Measurements from ENCODE around the gene MAGI2.

Gene MAGI2

GRCh38 chr7:78702770-78703169 lies 750.7 kb downstream of the MAGI2 start:
- H3K4me3 ChIP-seq (ENCODE audit: low read depth, low read length): no peak overlapping the region
- TF ChIP-seq, protein P1, sequence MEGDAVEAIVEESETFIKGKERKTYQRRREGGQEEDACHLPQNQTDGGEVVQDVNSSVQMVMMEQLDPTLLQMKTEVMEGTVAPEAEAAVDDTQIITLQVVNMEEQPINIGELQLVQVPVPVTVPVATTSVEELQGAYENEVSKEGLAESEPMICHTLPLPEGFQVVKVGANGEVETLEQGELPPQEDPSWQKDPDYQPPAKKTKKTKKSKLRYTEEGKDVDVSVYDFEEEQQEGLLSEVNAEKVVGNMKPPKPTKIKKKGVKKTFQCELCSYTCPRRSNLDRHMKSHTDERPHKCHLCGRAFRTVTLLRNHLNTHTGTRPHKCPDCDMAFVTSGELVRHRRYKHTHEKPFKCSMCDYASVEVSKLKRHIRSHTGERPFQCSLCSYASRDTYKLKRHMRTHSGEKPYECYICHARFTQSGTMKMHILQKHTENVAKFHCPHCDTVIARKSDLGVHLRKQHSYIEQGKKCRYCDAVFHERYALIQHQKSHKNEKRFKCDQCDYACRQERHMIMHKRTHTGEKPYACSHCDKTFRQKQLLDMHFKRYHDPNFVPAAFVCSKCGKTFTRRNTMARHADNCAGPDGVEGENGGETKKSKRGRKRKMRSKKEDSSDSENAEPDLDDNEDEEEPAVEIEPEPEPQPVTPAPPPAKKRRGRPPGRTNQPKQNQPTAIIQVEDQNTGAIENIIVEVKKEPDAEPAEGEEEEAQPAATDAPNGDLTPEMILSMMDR (IDR thresholded peaks at IDR 0.05; ENCODE audit: low read depth, low read length): no peak

DNA sequence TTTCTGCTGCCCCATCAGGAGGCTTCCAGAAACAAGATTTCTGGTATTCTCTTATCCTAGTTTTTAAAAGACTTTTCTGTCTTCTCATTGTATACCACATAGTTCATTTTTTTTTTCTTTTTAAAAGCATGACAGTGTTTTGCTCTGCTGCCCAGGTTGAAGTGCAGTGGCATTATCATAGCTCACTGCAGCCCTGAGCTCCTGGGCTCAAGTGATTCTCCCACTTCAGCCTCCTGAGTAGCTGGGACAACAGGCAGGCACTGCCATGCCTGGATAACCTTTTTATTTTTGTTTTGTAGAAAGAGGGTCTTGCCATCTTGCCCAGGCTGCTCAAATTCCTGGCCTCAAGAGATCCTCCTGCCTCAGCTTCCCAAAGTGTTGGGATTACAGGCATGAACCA lies 757.6 kb downstream of the MAGI2 start:
- TF ChIP-seq, protein P1 (IDR thresholded peaks at IDR 0.05; ENCODE audit: low read depth, low read length): no peak

GRCh38 chr7:78691584-78691983 lies 761.9 kb downstream of the MAGI2 start:
- no peak overlapping the region for H3K4me3 ChIP-seq (ENCODE audit: low read depth, low read length)
- TF ChIP-seq, protein P1 (IDR thresholded peaks at IDR 0.05; ENCODE audit: low read depth, low read length): no peak

More for the DNA sequence above, 757.6 kb downstream of the MAGI2 start:
- no peak overlapping the region for H3K4me3 ChIP-seq (ENCODE audit: low read depth, low read length)

DNA sequence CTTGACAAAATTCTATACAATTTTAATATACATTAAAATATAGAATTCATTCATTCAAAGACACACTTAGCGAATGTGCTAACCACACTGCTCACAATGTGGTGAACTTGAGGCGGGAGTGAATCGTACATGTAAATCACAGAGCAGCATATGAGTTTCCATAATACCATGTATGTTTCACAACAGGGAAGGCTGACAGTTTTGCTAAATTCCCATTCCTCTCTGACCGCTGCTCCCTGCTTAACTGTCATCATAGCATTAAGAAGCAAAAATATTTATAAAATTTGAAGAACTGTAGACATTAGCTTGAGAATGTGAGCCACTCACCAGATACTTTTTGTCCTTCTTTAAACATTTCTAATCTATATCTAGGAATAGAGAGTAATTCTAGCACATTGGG lies 763.3 kb downstream of the MAGI2 start:
- no peak overlapping the region for H3K4me3 ChIP-seq (ENCODE audit: low read depth, low read length)
- TF ChIP-seq, protein P1 (IDR thresholded peaks at IDR 0.05; ENCODE audit: low read depth, low read length): no peak

- no peak overlapping the region for H3K4me3 ChIP-seq (ENCODE audit: low read depth, low read length)
- TF ChIP-seq, protein P1 (IDR thresholded peaks at IDR 0.05; ENCODE audit: low read depth, low read length): no peak
Observed at GRCh38 chr7:78688376-78688775, 765.1 kb downstream of the MAGI2 start.

GRCh38 chr7:78686189-78686588 lies 767.3 kb downstream of the MAGI2 start:
- TF ChIP-seq, protein P1 (IDR thresholded peaks at IDR 0.05; ENCODE audit: low read depth, low read length): no peak
- H3K4me3 ChIP-seq (ENCODE audit: low read depth, low read length): no peak overlapping the region

DNA sequence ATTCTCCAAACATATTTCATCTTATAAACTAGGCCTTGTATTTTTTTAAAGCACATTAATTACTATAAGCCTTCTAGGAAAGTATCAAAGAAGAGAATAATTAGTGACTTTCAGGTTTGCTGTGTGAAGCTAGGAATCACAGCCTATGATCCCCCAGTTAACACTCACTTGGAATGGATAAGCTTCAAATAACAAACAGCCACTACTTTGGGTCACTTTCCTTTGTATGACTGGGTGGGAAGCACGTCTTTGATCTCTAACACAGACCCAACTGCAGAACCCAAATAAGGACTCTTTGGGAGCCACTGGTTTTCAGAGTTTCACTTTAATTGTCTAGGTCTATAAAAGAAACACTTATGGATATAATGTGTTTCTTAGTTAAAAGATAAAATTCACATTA lies 769.3 kb downstream of the MAGI2 start:
- TF ChIP-seq, protein P1 (IDR thresholded peaks at IDR 0.05; ENCODE audit: low read depth, low read length): no peak
- H3K4me3 ChIP-seq (ENCODE audit: low read depth, low read length): no peak overlapping the region
